Measurements from ENCODE around the gene FANCB.

DNA sequence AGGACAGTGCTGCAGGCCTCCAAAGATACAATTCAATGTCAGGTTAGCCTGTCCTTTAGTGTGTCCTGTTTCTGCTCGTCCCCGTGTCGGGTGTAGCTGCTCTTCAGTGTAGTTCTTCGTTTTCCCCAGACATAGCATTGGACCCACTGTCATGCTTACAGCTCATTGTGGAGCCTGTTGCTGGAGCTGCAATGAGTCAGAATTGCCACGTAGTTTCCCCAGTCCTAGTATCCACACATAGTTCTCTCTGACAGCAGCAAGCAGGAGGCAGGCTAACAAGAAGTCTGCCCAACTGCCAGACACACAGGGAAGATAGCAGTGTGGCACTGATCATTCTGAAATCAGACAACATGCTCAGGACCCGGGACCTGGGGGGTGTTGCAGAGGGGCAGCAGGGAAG is 49.6 kb upstream of the FANCB start:
- TF ChIP-seq EZH2phosphoT487 (IDR thresholded peaks at IDR 0.05; ENCODE audit: insufficient read depth, low read depth) (no peak), EZH2 (IDR thresholded peaks at IDR 0.05; ENCODE audit: insufficient read depth, poor library complexity, severe bottlenecking) (no peak)

Data from GM23248 (cell line).